ENCODE data around the gene SPX.

Gene SPX

DNA sequence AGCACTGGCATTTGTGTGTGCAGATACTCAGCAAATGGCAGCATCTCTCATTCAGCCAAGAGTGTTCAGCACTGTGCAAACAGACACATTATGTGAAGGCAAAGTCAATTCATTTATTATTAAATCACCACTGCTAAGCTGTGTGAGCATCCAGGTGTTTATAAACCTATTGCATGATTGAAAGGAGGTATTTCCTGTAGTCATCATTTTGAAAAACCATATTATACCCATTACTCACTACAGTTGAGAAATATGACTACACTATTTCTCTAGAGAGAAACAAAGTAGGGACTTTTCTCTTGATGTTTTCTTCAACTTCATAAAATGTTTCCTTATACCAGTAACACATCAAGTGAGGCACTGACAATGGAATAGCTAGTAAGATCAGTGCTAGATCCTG lies 13.7 kb downstream of the SPX start:
- no peaks in the 10 kb centered on the region for H3K27me3 ChIP-seq (ENCODE audit: low read depth, low read length)
- no peaks in the 10 kb centered on the region for H3K36me3 ChIP-seq (ENCODE audit: control insufficient read depth in 1 of 2, insufficient read depth in 2 of 2, low read length in 2 of 2)
- H3K4me1 ChIP-seq (ENCODE audit: control insufficient read depth in 1 of 2, insufficient read depth in 2 of 2, low read length in 2 of 2), result no peaks in the 10 kb centered on the region
- H3K27ac ChIP-seq (ENCODE audit: low read length), result no peak overlapping the region
- no peaks in the 10 kb centered on the region for H3K9me3 ChIP-seq (ENCODE audit: control insufficient read depth in 1 of 2, low read length in 2 of 2)
- no peak overlapping the region for H3K4me3 ChIP-seq (ENCODE audit: low read depth in 1 of 2, low read length in 2 of 2)

GRCh38 chr12:21541773-21542172 lies 15.7 kb downstream of the SPX start:
- Histone ChIP-seq H3K27ac (ENCODE audit: low read length) (no peak overlapping the region), H3K36me3 (ENCODE audit: control insufficient read depth in 1 of 2, insufficient read depth in 2 of 2, low read length in 2 of 2) (no peaks in the 10 kb centered on the region), H3K4me1 (ENCODE audit: control insufficient read depth in 1 of 2, insufficient read depth in 2 of 2, low read length in 2 of 2) (no peaks in the 10 kb centered on the region), H3K9me3 (ENCODE audit: control insufficient read depth in 1 of 2, low read length in 2 of 2) (no peaks in the 10 kb centered on the region), H3K27me3 (ENCODE audit: low read depth, low read length) (no peaks in the 10 kb centered on the region), H3K4me3 (ENCODE audit: low read depth in 1 of 2, low read length in 2 of 2) (no peak overlapping the region)

DNA sequence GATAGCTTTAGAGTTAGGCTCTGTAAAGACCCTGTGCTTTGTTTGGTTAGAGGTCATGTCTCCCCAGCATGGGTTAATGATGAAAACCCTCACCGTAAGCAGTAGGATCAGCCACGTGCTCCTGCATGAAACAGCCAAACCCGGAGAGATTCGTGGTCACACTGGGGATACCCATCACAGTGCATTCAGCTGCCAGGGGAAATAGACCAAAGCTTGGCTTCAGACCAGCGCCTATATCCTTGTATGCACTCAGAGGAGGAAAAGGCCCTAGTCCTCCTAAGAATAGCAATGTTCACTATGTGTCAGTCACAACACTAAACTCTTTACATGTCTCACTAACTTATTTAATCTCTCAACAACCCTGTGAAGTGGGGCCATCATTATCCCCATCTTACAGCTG lies 16.3 kb downstream of the SPX start:
- no peak overlapping the region for H3K4me3 ChIP-seq (ENCODE audit: low read depth in 1 of 2, low read length in 2 of 2)
- H3K27me3 ChIP-seq (ENCODE audit: low read depth, low read length), result no peaks in the 10 kb centered on the region
- no peak overlapping the region for H3K27ac ChIP-seq (ENCODE audit: low read length)
- H3K4me1 ChIP-seq (ENCODE audit: control insufficient read depth in 1 of 2, insufficient read depth in 2 of 2, low read length in 2 of 2), result no peaks in the 10 kb centered on the region
- H3K9me3 ChIP-seq (ENCODE audit: control insufficient read depth in 1 of 2, low read length in 2 of 2), result no peaks in the 10 kb centered on the region
- H3K36me3 ChIP-seq (ENCODE audit: control insufficient read depth in 1 of 2, insufficient read depth in 2 of 2, low read length in 2 of 2), result no peaks in the 10 kb centered on the region

DNA sequence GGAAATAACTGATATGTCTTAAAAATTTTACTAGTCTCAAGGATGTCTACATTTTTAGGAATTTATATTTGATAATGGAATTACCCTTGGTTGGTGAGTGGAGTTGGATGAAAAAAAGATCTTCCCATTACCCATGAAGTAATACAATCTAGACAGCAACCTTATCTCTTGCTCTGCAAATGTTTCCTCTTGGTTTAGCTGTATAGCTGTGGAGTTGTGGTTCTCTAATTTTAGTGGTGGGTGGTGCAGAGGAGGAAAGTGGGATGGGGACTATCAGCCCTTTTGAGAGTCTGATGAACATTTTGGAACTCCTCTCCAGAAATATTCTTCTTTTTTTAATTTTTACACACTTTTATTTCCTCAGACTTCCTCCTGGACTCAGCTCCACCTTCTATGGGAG lies 17.1 kb downstream of the SPX start:
- H3K27me3 ChIP-seq (ENCODE audit: low read depth, low read length), result no peaks in the 10 kb centered on the region
- H3K4me3 ChIP-seq (ENCODE audit: low read depth in 1 of 2, low read length in 2 of 2), result no peak overlapping the region
- no peaks in the 10 kb centered on the region for H3K9me3 ChIP-seq (ENCODE audit: control insufficient read depth in 1 of 2, low read length in 2 of 2)
- no peaks in the 10 kb centered on the region for H3K4me1 ChIP-seq (ENCODE audit: control insufficient read depth in 1 of 2, insufficient read depth in 2 of 2, low read length in 2 of 2)
- no peaks in the 10 kb centered on the region for H3K36me3 ChIP-seq (ENCODE audit: control insufficient read depth in 1 of 2, insufficient read depth in 2 of 2, low read length in 2 of 2)
- H3K27ac ChIP-seq (ENCODE audit: low read length), result no peak overlapping the region

GRCh38 chr12:21545557-21545956 lies 19.5 kb downstream of the SPX start:
- no peaks in the 10 kb centered on the region for H3K4me1 ChIP-seq (ENCODE audit: control insufficient read depth in 1 of 2, insufficient read depth in 2 of 2, low read length in 2 of 2)
- no peak overlapping the region for H3K27ac ChIP-seq (ENCODE audit: low read length)
- no peaks in the 10 kb centered on the region for H3K27me3 ChIP-seq (ENCODE audit: low read depth, low read length)
- no peak overlapping the region for H3K4me3 ChIP-seq (ENCODE audit: low read depth in 1 of 2, low read length in 2 of 2)
- H3K36me3 ChIP-seq (ENCODE audit: control insufficient read depth in 1 of 2, insufficient read depth in 2 of 2, low read length in 2 of 2), result no peaks in the 10 kb centered on the region
- H3K9me3 ChIP-seq (ENCODE audit: control insufficient read depth in 1 of 2, low read length in 2 of 2), result no peaks in the 10 kb centered on the region

DNA sequence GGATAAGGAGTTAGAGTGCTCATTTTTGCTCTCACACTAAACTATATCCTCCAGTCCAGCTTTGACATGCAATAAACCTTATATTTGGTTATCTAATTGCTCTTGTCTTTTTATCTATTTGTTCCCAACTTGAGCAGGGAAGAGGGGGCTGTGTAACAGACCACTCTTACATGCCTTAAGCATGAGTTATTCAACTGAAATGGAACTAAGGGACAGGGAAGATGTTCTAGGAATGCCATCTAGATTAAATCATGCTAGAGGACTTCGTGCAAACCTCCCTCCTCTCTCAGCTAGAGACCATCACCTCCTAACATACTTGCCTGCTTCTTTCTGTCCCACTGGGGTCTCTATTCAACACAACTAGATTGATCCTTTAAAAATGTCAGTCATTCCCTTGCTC lies 20.6 kb downstream of the SPX start:
- Histone ChIP-seq H3K4me3 (ENCODE audit: low read depth in 1 of 2, low read length in 2 of 2) (no peak overlapping the region), H3K4me1 (ENCODE audit: control insufficient read depth in 1 of 2, insufficient read depth in 2 of 2, low read length in 2 of 2) (peaks cover 0 to 1% of the 10 kb centered on the region in 2 donors), H3K36me3 (ENCODE audit: control insufficient read depth in 1 of 2, insufficient read depth in 2 of 2, low read length in 2 of 2) (no peaks in the 10 kb centered on the region), H3K9me3 (ENCODE audit: control insufficient read depth in 1 of 2, low read length in 2 of 2) (no peaks in the 10 kb centered on the region), H3K27me3 (ENCODE audit: low read depth, low read length) (no peaks in the 10 kb centered on the region), H3K27ac (ENCODE audit: low read length) (no peak overlapping the region)

DNA sequence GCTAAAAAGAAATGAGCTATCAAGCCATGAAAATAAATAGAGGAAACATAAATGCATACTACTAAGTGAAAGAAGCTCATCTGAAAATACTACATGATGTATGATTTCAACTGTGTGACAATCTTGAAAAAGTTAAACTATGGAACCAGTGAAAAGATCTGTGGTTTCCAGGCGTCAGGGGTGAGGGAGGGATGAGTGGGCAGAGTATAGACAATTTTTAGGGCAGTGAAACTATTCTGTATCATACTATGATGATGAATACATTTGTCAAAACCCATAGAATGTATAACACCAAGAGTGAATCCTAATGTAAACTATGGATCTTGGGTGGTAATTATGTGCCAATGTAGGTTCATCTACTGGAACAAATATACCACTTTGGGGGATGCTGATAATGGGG lies 21.3 kb downstream of the SPX start:
- H3K36me3 ChIP-seq (ENCODE audit: control insufficient read depth in 1 of 2, insufficient read depth in 2 of 2, low read length in 2 of 2), result no peaks in the 10 kb centered on the region
- no peaks in the 10 kb centered on the region for H3K27me3 ChIP-seq (ENCODE audit: low read depth, low read length)
- no peaks in the 10 kb centered on the region for H3K9me3 ChIP-seq (ENCODE audit: control insufficient read depth in 1 of 2, low read length in 2 of 2)
- H3K4me1 ChIP-seq (ENCODE audit: control insufficient read depth in 1 of 2, insufficient read depth in 2 of 2, low read length in 2 of 2), result peaks cover under 1 to 8% of the 10 kb centered on the region in 2 donors
- no peak overlapping the region for H3K4me3 ChIP-seq (ENCODE audit: low read depth in 1 of 2, low read length in 2 of 2)
- H3K27ac ChIP-seq (ENCODE audit: low read length), result no peak overlapping the region

DNA sequence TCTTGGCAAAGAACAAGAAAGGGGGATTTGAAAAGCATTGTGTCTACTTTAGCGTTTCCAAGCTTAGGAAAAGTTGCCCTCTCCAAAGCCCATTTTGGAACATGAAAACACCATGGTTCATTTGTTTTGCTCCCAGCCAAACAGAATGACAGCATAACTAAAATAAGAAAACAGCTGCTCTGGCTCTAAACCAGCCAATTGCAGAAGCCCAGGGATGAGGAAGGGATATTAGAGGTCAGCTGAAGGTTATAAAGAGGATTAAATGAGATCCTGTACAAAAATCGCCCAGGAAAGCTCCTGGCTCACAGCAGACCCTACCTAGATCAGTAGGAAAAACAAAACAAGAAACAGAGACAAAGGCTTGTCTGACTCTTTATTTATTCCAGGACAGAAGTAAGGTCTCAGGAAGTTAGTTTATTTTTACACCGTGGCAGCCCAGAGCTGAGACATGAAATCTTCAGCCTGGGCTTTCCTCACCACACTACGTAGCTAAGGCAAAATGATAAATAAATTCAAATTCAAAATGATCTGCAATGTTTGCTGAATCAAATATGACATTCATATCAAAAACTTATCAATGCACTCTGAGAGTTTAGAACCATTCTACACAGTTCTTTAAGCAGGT lies 25.9 kb downstream of the SPX start:
- Histone ChIP-seq H3K4me3 (ENCODE audit: low read depth in 1 of 2, low read length in 2 of 2) (no peak overlapping the region), H3K4me1 (ENCODE audit: control insufficient read depth in 1 of 2, insufficient read depth in 2 of 2, low read length in 2 of 2) (peaks cover 4 to 12% of the 10 kb centered on the region in 2 donors), H3K27ac (ENCODE audit: low read length) (no peak overlapping the region), H3K27me3 (ENCODE audit: low read depth, low read length) (no peaks in the 10 kb centered on the region), H3K9me3 (ENCODE audit: control insufficient read depth in 1 of 2, low read length in 2 of 2) (no peaks in the 10 kb centered on the region), H3K36me3 (ENCODE audit: control insufficient read depth in 1 of 2, insufficient read depth in 2 of 2, low read length in 2 of 2) (no peaks in the 10 kb centered on the region)

DNA sequence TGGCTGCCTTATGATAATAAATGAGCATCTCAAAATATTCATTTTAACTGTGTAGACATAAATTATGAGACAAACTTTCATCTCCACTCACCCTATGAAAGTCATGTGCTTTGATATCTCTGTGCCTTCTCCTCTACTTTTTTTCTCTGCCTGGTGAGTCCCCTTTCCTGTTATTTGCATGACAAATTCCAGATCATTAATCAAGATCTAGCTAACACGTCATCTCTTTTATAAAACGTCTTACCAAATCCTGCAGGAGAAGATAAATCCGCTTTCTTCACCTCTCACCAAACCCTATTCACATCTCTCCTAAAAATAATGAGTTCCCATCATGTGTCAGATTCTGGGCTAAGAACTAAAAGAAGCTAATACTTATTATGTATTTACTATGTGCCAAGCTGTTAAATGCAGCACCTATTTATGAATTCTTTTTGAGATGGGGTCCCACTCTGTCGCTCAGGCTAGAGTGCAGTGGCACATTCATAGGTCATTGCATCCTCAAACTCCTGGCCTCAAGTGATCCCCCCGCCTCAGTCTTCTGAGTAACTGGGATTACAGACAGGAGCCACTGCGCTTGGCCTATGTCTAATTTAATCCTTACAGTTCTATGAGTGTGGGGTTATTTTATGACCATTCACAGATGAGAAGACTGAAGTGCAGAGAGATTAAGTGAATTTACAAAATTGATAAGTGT lies 26.7 kb downstream of the SPX start:
- Histone ChIP-seq H3K4me1 (ENCODE audit: control insufficient read depth in 1 of 2, insufficient read depth in 2 of 2, low read length in 2 of 2) (peaks cover 4 to 12% of the 10 kb centered on the region in 2 donors), H3K9me3 (ENCODE audit: control insufficient read depth in 1 of 2, low read length in 2 of 2) (no peaks in the 10 kb centered on the region), H3K27ac (ENCODE audit: low read length) (no peak overlapping the region)

GRCh38 chr12:21553329-21553675 lies 27.2 kb downstream of the SPX start:
- Histone ChIP-seq H3K4me1 (ENCODE audit: control insufficient read depth in 1 of 2, insufficient read depth in 2 of 2, low read length in 2 of 2) (peaks cover 4 to 12% of the 10 kb centered on the region in 2 donors), H3K27me3 (ENCODE audit: low read depth, low read length) (no peaks in the 10 kb centered on the region), H3K4me3 (ENCODE audit: low read depth in 1 of 2, low read length in 2 of 2) (no peak overlapping the region), H3K9me3 (ENCODE audit: control insufficient read depth in 1 of 2, low read length in 2 of 2) (no peaks in the 10 kb centered on the region), H3K36me3 (ENCODE audit: control insufficient read depth in 1 of 2, insufficient read depth in 2 of 2, low read length in 2 of 2) (no peaks in the 10 kb centered on the region), H3K27ac (ENCODE audit: low read length) (no peak overlapping the region)

More for the DNA sequence above, 26.7 kb downstream of the SPX start:
- Histone ChIP-seq H3K4me3 (ENCODE audit: low read depth in 1 of 2, low read length in 2 of 2) (no peak overlapping the region), H3K36me3 (ENCODE audit: control insufficient read depth in 1 of 2, insufficient read depth in 2 of 2, low read length in 2 of 2) (no peaks in the 10 kb centered on the region), H3K27me3 (ENCODE audit: low read depth, low read length) (no peaks in the 10 kb centered on the region)

DNA sequence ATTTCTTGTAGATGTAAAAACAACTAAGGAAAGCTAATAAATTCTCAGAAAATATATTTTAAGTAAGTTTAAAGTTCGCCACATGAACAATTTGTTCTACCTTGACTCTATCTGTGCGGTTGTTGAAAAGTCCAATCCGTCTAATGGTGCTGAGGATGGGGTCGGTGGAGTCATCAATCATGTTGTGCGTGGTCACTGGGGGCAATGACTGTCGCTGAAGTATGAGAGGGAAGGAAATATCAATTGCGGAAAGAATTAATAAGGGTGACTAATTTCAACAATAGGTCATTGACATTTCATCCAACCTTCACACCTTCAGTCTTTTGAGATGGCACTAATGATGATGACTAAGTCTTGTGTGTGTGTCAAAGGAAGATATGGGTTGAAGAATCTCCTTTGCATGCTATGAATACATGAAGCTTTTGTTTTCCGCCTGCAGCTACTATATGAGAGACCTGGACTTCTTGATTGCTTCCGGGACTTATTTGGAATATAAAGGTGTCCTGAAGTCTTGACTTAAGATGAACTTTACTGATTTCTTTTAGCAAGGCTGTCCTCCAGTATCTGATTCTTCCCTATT lies 32.1 kb downstream of the SPX start:
- H3K36me3 ChIP-seq (ENCODE audit: control insufficient read depth in 1 of 2, insufficient read depth in 2 of 2, low read length in 2 of 2), result no peaks in the 10 kb centered on the region
- no peaks in the 10 kb centered on the region for H3K4me1 ChIP-seq (ENCODE audit: control insufficient read depth in 1 of 2, insufficient read depth in 2 of 2, low read length in 2 of 2)
- no peaks in the 10 kb centered on the region for H3K9me3 ChIP-seq (ENCODE audit: control insufficient read depth in 1 of 2, low read length in 2 of 2)
- H3K4me3 ChIP-seq (ENCODE audit: low read depth in 1 of 2, low read length in 2 of 2), result no peak overlapping the region
- no peaks in the 10 kb centered on the region for H3K27me3 ChIP-seq (ENCODE audit: low read depth, low read length)
- no peak overlapping the region for H3K27ac ChIP-seq (ENCODE audit: low read length)

Data from muscle layer of duodenum (tissue), 2 donors.